HG03378 (cell line): ENCODE results near the gene CCR6.
A peak's percentile ranks its signal among the peaks of the same experiment; 100 is the strongest.

ENCODE experiments used
- ATAC-seq: cut with Tn5 transposase; IDR thresholded peaks from one replicate; pipeline ENCODE4 v1.9.1; 2021; ENCODE audit warnings: mild to moderate bottlenecking, moderate library complexity; ENCODE audit not compliant: unreplicated experiment

CCR6 gene

GRCh38 chr6:167140589-167141474, 17.9 kb downstream of the CCR6 start:
- no peak for ATAC-seq

- peak; percentile 42 for ATAC-seq
Measured at GRCh38 chr6:167141667-167142432, 19.0 kb downstream of the CCR6 start.

GRCh38 chr6:167142433-167142761, 19.5 kb downstream of the CCR6 start:
- ATAC-seq, result no peak

- no peak for ATAC-seq
Measured at GRCh38 chr6:167143041-167143440, 20.1 kb downstream of the CCR6 start.

- no peak for ATAC-seq
Measured at GRCh38 chr6:167145461-167145860, 22.6 kb downstream of the CCR6 start.

- no peak for ATAC-seq
Measured at GRCh38 chr6:167146135-167146534, 23.2 kb downstream of the CCR6 start.

- ATAC-seq, result no peak
Measured at GRCh38 chr6:167146977-167147376, 24.1 kb downstream of the CCR6 start.

GRCh38 chr6:167148021-167148420, 25.1 kb downstream of the CCR6 start:
- no peak for ATAC-seq

GRCh38 chr6:167148997-167149396, 26.1 kb downstream of the CCR6 start:
- ATAC-seq, result no peak

GRCh38 chr6:167150941-167151549, 28.1 kb downstream of the CCR6 start:
- ATAC-seq, result peak; percentile 65

GRCh38 chr6:167151648-167152047, 28.8 kb downstream of the CCR6 start:
- ATAC-seq, result no peak

- peak; percentile 41 for ATAC-seq
Measured at GRCh38 chr6:167152862-167153261, 30.0 kb downstream of the CCR6 start.

GRCh38 chr6:167153521-167153959, 30.6 kb downstream of the CCR6 start:
- peak; percentile 53 for ATAC-seq

- ATAC-seq, result no peak
Measured at GRCh38 chr6:167154291-167154690, 31.4 kb downstream of the CCR6 start.

- ATAC-seq, result no peak
Measured at GRCh38 chr6:167154895-167155294, 32.0 kb downstream of the CCR6 start.

GRCh38 chr6:167157414-167157813, 34.5 kb downstream of the CCR6 start:
- ATAC-seq, result no peak

- no peak for ATAC-seq
Measured at GRCh38 chr6:167157863-167158262, 35.0 kb downstream of the CCR6 start, which contains the start of gene GPR31. GPR31 (minus strand) TSS chr6:167157980; CDS start chr6:167157831, 149 bp downstream.

- no peak for ATAC-seq
Measured at GRCh38 chr6:167161851-167162467, 39.1 kb downstream of the CCR6 start.

GRCh38 chr6:167162591-167162990, 39.7 kb downstream of the CCR6 start:
- ATAC-seq, result no peak

GRCh38 chr6:167163476-167164011, 40.6 kb downstream of the CCR6 start:
- no peak for ATAC-seq

- no peak for ATAC-seq
Measured at GRCh38 chr6:167164261-167164660, 41.4 kb downstream of the CCR6 start.
